Epidermal melanocyte (primary cell): Measurements from ENCODE around the gene PSMB2.
"Not testable (repeated sequence)": the region's sequence is repeated elsewhere in the genome, so short reads cannot be mapped to it uniquely, and the experiment has no call there.

Source experiments
- DNase-seq: peaks from one replicate; pipeline ENCODE4 v3.0.0; 2011; ENCODE audit warnings: low spot score; ENCODE audit not compliant: insufficient read length

PSMB2 gene

GRCh38 chr1:35594005-35594760, 47.1 kb downstream of the PSMB2 start:
- DNase-seq, result no peak

GRCh38 chr1:35592991-35593769, 48.1 kb downstream of the PSMB2 start:
- no peak for DNase-seq

- no peak for DNase-seq
Observed at GRCh38 chr1:35591211-35591610, 50.1 kb downstream of the PSMB2 start.

- DNase-seq, result no peak
Observed at GRCh38 chr1:35590476-35591040, 50.8 kb downstream of the PSMB2 start.

GRCh38 chr1:35589516-35590427, 51.6 kb downstream of the PSMB2 start:
- no peak for DNase-seq

GRCh38 chr1:35588197-35588910, 53.0 kb downstream of the PSMB2 start:
- DNase-seq, result no peak

GRCh38 chr1:35587736-35588135, 53.6 kb downstream of the PSMB2 start:
- no peak for DNase-seq

- DNase-seq, result no peak
Observed at GRCh38 chr1:35586808-35587207, 54.5 kb downstream of the PSMB2 start.

- not testable (repeated sequence) for DNase-seq
Observed at GRCh38 chr1:35585805-35586204, 55.5 kb downstream of the PSMB2 start.

- no peak for DNase-seq
Observed at GRCh38 chr1:35585281-35585680, 56.0 kb downstream of the PSMB2 start.

GRCh38 chr1:35581621-35582020, 59.7 kb downstream of the PSMB2 start:
- not testable (repeated sequence) for DNase-seq

GRCh38 chr1:35580949-35581388, 60.4 kb downstream of the PSMB2 start:
- no peak for DNase-seq

GRCh38 chr1:35577071-35577998, 64.0 kb downstream of the PSMB2 start:
- DNase-seq, result no peak

- not testable (repeated sequence) for DNase-seq
Observed at GRCh38 chr1:35576766-35577070, 64.6 kb downstream of the PSMB2 start.

- no peak for DNase-seq
Observed at GRCh38 chr1:35576061-35576765, 65.1 kb downstream of the PSMB2 start.

- no peak for DNase-seq
Observed at GRCh38 chr1:35575416-35575958, 65.8 kb downstream of the PSMB2 start.

- no peak for DNase-seq
Observed at GRCh38 chr1:35574655-35575415, 66.5 kb downstream of the PSMB2 start.

GRCh38 chr1:35574125-35574654, 67.1 kb downstream of the PSMB2 start:
- no peak for DNase-seq
